GM21390 (cell line): ENCODE measurements around the gene LRP2.
"Not testable (repeated sequence)": the region's sequence is repeated elsewhere in the genome, so short reads cannot be mapped to it uniquely, and the experiment has no call there.

Experiments
- ATAC-seq: cut with Tn5 transposase; IDR thresholded peaks from one replicate; pipeline ENCODE4 v1.9.1; 2021; ENCODE audit not compliant: unreplicated experiment

Gene LRP2

DNA sequence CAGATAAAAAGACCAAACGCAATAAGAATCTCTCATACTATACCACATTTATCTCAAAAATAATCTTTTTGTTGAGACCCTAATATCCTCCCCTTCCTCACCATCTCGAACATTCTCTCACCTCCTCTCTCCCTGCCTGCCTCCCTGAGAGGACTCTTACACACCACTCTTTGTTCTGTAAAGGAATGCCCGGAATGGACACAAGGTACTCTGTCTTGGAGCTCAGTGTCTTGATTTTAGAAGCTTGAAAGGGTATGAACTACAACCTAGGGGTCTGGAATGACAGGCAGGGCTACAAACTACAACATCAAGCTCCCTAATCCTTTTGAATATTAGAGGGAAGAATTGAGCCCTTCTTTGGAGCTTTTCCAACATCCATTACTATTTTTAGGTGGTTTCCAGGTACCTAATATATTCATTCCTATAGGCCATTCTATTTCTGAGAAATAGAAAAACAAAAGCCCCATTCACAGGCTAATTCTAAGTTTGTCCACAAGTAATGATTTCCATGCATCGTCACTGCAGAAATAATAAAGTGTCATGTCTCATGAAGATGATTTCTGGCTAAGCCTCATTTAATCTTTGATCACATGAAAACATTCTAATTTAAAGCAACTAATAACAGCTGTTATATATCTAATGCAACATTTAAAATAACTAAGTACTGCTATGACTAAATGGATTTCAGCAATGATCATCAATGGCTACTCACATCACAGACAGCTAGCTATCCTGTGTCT is 60.6 kb downstream of the LRP2 start:
- no peak for ATAC-seq

DNA sequence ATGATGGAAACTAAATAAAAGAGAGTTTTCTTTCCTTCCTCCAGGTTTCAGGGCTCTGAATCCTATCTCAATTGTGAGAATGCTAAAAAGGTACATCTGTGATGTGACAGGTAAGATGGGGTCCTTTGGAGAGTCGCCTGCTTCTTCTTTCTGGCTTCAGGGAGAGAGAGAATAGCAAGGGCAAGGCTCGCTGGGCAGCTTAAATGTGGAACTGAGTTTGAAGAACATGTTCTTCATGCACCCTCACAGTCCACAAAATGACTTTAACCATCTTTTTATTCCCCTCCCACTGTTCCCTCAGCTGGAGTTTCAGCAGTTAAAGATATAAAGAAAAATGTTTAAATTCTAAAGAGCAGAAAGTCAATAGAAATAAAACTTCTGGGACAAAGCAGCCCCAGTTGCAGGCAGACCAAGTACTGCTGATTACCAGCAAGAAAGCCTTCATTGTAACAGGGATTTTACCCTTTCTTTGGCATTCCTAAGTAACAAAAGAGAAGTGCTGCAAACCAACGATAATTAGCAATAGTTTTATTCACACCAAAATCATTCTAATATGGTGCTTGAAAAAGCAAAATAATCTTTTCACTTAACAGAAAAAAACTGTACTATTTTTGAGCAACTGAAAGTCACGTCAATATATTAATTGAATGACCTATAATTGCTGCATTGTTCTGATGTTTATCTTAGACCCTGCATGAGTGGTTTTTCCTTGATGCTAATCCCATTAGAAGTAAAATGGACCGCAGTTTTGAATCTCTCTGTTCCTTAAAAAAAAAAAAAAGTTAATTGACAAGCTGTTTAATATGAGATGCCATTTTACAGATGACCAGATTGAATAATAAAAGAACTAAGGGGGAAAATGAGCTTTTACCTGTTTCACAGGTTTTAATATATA is 61.5 kb downstream of the LRP2 start:
- ATAC-seq: no peak

- ATAC-seq: no peak
Measured at GRCh38 chr2:169298007-169298406, 64.3 kb downstream of the LRP2 start.

GRCh38 chr2:169294001-169294675 is 68.2 kb downstream of the LRP2 start:
- no peak for ATAC-seq

- ATAC-seq: no peak
Measured at GRCh38 chr2:169291517-169291916, 70.8 kb downstream of the LRP2 start.

DNA sequence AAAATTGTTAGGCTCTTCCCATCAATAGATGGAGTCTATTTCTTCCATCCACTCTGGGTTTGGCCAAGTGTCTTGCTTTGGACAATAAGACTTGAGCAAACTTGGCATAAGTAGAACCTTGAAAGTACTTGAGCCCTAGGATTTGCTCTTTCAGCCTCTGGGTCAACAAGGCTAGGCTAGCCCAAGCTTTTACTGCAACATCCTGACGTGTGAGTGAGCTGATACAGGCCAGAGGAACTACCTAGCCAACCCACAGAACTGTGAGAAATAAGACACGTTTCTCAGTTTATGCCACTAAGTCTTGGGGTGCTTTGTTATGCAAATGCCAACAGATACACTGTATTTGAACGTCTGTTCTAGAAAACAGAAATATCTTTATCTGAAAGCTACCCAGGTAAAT is 71.9 kb downstream of the LRP2 start:
- ATAC-seq: no peak

DNA sequence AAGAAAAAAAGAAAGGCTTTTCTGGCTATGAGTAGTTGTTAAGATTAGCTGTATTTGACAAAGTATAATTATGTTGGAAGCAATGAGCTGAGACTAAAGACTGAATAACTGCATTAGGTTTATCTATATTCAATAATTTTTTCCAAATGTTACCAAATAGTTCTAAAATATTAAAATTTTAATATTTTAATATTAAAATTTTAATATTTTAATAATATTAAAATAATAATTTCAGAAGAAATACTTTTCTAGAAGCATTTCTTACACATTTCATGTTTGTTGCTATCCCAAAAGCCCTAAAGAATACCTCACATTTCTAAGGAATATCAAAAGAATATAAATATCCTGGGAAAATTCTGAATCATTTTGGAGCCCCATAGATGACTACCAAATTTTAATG is 74.7 kb downstream of the LRP2 start:
- ATAC-seq: no peak

DNA sequence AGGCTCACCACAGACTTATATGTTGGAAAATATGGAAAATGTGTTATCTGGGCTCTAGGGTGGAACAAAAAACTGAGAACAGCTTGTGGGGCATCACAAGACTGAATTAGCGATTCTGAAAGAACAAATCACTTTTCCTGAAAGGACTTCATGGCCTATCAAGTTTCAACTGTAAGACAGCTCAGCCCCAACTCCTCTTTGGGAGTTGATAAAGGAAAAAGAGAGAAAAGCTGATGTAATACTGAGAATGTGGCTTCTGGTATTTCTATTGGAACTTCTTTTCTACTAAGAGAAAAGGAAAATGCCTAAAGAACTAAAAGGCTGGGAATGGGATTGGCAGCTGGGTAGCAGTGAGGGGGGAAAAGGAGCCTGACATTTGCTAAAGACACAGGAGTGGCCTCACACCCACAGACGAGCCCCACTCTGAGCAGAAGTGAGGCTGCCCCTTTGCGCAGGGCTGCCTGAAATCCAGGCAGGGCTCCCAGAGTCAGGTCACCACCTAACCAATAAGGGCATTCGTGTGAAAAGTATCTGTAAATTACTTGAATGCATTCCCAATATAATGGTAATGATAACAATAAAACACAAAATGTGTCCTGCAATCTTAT is 75.6 kb downstream of the LRP2 start:
- no peak for ATAC-seq

DNA sequence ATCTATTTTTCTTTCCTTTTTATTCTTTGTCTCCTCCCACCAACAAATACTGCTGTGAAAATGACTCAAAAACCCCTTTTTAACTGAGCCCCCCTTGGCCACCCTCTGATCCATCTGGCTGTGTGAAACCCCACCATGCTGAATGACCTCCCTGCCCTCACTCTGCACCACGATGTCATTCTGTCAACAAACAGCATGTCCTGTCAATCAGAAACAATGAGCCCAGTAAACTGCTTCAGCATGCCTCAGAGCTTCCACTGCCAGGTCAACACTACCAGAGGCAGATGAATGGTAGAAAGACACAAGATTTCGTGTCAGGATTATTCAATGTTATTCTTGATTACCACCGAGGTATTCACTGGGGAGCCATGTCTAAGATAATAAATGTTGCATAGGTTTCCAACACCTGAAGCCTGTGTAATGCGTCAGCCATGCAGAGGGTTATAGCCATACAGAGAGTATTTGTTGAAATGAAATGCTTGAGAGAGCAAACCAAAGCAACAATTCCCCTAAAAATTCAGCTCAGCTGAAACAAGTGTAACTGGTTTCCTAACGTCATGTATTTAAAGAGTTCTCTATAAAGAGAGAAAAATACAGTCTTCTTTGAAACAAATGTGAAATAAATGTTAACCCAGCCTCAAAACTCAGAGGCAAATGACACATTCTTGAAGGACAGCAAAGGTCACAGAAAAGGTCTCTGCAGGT is 76.7 kb downstream of the LRP2 start:
- ATAC-seq: no peak

GRCh38 chr2:169280502-169280901 is 81.8 kb downstream of the LRP2 start:
- ATAC-seq: no peak

DNA sequence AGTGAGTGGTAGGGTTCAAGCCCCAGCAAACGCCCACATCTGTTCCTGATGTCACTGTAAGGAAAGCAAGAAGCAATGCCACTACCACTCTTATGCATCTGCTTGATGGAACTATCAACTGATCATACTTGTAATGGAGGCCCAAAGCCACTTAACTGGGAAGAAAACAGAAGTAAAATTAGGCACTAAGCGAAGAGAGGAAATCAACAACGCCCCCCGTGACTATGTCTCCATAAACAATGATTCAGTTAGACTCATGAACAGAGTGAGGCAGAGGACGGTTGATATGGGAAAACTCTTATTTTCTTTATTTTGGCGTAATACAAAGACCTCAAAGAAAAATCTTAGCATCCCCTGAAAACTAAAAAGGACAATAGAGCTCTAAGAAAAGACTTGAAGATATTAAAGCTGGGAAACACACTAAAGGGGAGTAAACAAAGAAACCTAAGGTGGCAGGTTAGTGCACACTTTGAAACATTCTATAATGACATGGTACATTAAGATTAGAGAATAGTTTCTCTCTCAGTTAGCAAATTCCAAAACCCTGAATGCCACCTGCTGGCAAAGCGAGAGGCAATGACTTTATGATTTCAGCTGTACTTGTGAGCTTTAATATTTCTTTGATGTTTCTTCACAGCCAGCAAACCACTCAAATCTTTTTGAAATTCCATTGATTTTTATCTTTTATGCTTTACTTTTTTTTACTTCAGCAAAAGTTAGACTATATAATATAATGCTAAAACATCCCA is 86.5 kb downstream of the LRP2 start:
- ATAC-seq: no peak

GRCh38 chr2:169272010-169272409 is 90.3 kb downstream of the LRP2 start:
- ATAC-seq: no peak

- ATAC-seq: not testable (repeated sequence)
Measured at GRCh38 chr2:169270574-169270973, 91.8 kb downstream of the LRP2 start.

- no peak for ATAC-seq
Measured at GRCh38 chr2:169265591-169265990, 96.7 kb downstream of the LRP2 start.

GRCh38 chr2:169260846-169261642 is 101.3 kb downstream of the LRP2 start:
- no peak for ATAC-seq

DNA sequence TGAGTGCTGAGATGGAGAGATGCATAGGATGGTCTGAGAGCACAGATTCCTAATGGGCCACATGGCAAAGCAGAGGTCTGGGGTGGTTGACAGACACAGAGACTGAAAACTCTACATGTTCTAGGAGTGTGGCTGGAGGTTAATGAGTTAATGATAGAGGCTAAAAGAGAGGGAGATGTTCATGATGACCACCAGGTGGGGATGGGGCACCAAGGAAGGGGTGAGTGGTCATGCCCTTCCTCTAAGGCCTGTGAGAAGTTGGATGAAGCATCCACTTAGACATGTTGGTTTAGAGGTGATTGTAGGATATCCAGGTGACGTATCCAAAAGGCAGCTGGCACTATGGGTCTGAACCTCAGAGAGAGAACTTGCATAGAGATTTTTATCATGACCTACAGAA is 102.1 kb downstream of the LRP2 start:
- ATAC-seq: no peak

DNA sequence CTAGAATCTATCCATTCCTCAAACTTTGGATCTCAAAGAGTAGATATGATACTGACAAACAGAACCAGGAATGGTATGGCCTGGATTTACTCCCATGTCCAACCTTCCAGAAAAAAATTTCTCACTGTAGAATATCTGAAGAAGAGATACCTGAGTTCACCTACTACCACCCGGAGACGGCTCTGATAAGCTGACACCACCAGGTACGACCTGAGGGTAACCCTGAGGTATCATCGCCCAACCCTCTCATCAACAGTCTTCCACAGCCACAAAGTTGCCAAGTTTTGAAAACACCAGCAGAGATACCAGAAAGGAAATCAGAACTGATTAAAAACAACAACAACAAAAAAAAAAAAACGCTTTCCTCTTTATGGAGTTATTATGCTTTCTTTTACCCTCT is 102.9 kb downstream of the LRP2 start:
- ATAC-seq: no peak

DNA sequence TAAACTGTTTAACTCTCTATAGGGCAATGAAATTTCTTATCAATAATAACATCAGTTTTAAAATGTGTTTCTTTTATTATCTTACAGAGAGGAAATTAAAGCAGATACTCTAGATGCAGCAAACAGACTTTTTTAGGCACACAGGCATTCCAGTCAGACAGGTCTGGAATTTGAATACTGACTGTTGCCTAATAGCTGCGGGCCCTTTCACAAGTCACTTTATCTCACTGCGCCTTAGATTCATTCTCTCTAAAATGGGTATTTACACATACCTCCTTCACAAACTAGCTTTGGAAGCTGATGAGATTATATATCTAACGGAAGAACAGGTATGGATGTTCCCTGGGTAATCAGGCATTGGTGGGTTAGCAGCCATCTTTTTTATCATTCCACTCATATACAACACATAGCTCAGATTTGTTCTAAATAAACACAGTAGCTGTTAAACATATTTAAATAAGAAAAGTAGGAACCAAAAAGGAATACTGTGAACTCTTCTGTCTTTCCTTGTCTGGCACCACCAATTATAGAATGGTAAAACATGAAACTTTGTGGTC is 104.2 kb downstream of the LRP2 start:
- no peak for ATAC-seq

- ATAC-seq: no peak
Measured at GRCh38 chr2:169254774-169255173, 107.6 kb downstream of the LRP2 start.
